HL-60/S4 treated with phorbol 12-myristate 13-acetate at 8.2 ng/mL for 4 days and 3 days (cell line): ENCODE measurements around the gene GOLGA2.

Experiments
- in situ Hi-C: fragments of 300-500 bp; cut with MboI; formaldehyde crosslinking; loops from 2 replicates; pipeline ENCODE4 v1.15.0; 2022; ENCODE audit warnings: low sequenced_read_pairs

The GOLGA2 gene

DNA sequence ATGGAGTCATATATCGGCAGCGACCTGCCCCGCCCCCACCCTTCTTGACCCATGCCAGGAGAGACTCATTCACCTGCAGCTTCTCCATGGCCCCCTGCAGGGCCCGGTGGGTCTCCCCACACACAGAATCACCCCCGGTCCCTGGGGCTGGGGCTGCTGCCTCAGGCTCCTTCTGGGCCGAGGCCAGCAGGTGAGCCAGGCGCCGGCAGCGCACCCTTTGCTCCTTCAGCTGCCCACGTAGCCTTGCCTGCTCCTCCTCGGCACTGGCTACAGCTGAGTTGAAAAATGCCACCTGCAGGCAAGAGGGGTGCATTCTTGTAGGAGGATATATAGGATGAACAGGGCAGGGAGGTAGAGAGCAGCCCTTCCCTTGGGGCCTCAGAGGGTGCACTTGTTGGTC lies 17.9 kb downstream of the GOLGA2 start:
- in situ Hi-C loops, result no loop called here

DNA sequence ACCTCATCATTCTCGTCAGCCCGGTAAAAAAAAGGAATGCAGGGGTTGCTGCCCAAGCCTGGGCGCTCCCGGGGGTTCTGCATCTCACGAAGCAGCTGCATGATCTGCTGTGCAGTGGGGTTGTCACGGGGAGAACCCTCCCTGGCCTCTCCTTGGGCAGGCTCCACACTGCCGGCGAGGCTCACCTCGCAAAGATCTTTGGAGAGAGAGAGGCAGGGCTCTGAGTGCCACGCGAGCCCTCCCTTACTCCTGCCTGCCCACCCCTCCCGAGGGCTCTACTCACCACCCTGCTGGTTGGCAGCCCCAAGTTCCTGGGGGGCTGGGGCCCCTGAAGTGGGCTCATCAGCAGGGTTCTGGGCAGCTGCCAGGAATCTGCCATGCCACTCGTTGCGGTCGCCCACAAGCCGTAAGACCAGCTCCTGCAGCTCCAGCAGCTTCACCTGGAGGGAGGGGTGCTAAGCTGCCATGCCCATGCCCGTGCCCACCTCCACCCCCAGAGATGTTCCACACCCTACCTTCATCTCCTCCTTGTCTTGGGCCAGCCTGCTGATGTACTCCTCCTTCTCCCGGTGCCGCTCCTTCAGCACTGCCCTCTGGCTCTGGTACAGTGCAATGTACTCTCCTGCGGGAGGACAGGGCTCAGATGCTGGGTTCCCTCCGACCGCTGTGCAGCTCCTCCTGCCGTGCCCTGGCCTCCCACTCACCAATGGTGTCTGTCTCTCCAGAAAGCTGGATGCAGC lies 18.6 kb downstream of the GOLGA2 start:
- in situ Hi-C loops, result no loop called here

DNA sequence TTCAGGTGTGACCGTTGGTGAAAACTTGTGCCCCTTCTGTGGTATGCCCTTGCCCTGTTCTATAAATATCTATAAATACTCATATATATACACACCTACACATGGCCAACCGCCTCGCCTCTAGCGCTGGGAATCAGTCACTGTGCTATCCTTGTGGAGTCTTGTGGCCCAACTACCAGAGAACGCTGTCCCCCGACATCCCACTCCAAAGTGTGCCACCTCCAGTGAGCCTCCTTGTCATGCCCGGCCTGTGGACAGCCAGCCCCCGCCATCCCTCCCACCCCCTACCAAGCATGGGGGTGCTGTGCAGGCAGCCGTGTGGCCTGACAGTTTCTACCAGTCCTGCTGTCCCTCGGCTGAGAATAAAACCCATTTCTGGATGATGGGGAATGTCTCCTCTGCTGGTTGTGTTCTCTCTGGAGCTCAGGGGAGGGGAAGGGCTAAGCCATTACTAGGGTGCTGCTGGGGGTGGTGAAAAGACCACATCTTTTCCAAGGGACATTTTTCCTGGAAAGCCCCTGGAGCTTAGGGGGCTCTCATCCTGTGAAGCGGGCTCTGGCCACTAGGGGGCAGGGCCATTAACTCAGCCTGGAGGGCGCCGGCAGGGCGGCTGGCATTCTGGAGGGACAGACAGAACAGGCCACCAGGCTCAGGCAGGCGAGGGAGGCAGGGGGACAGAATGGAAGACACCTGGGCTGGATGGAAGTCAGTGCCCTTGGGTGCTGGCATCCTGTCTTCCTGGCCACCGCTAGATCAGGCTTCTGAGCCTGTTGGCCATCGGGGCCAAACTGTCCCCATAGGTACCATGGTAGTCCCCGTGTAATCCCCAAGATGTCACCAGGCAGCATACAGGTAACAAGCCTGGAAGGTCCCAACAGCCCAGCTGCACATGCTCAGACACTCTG lies 20.7 kb downstream of the GOLGA2 start:
- in situ Hi-C loops, result no loop called here

DNA sequence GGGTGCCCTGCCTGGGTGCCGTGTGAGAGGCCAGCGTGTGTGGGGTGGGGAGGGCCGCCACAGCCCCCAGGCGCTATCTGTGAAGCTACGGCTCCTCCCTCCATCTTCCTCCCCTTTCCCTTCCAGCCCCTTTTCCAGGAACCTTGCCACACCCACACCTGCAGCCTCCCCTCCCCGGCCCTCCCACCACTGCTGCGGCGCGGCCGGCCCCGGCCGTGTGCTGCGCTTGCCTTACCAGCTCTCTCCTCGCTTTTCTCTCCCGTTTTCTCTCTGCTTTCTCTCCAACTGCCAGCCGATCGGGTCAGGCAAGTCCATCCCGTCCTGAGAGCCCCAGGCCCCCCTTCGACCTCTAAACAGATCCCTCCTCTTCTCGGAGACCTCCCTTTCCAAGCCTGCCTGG lies 21.4 kb downstream of the GOLGA2 start:
- in situ Hi-C loops, result no loop called here

- in situ Hi-C loops, result no loop called here
Observed at GRCh38 chr9:128253991-128254346, 21.8 kb downstream of the GOLGA2 start.

- in situ Hi-C loops, result no loop called here
Observed at GRCh38 chr9:128253140-128253990, 22.4 kb downstream of the GOLGA2 start.

GRCh38 chr9:128252317-128253139 lies 23.3 kb downstream of the GOLGA2 start:
- in situ Hi-C loops, result no loop called here

- in situ Hi-C loops, result no loop called here
Observed at GRCh38 chr9:128251732-128252100, 24.1 kb downstream of the GOLGA2 start.

- in situ Hi-C loops, result no loop called here
Observed at GRCh38 chr9:128250839-128251731, 24.7 kb downstream of the GOLGA2 start.

- in situ Hi-C loops, result no loop called here
Observed at GRCh38 chr9:128249908-128250838, 25.6 kb downstream of the GOLGA2 start.

DNA sequence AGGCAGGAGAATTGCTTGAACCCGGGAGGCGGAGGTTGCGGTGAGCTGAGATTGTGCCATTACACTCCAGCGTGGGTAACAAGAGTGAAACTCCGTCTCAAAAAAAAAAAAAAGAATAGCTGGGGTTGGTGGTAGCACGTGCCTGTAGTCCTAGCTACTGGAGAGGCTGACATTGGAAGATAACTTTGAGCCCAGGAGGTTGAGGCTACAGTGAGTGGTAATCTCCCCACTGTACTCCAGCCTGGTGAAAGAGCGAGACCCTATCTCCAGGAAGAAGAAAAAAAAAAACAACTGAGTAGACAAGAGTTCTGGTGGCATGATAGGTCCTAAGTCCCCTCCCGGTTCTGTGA lies 26.3 kb downstream of the GOLGA2 start:
- in situ Hi-C loops, result no loop called here

DNA sequence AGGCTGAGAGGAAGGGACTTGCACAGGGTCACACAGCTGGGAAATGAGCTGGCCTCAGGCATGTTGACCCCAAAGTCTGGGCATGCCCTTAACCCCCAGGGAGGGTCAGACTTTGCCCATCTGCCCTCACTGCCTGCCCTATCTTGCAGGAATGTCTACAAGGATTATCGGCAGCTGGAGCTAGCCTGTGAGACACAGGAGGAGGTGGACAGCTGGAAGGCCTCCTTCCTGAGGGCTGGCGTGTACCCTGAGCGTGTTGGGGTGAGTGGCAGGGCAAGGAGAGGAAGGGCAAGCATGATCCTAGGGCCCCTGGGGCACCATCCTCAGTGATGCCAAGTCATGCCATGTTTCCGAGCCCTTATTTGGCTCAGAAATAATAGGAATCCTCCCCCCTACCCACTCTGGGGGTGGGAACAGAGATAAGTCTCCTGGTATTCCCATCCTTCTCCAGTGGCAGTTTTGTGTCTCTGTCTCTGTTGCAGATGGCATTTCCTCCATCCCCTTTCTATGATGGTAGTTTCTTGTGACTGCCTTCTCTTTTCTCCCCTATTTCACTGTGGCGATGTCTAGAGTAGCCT lies 28.5 kb downstream of the GOLGA2 start:
- in situ Hi-C loops, result no loop called here

DNA sequence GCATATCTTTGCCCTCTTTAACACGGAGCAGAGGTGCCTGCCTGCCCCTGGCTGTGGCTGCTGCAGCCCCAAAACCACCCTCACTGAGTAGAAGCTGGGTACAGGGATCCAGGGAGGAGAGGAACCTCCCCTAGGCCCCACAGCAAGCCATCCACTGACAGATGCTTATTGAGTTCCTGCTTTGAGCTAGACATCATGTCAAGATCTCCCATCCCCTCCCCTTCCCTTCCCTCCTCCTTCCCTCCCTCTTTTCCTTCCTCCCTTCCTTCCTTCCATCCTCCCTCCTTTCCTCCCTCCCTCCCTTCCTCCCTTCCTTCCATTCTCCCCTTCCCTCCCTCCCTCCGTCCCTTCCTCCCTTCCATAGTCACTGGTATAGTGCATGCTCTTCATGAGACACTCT lies 29.3 kb downstream of the GOLGA2 start:
- in situ Hi-C loops, result no loop called here

DNA sequence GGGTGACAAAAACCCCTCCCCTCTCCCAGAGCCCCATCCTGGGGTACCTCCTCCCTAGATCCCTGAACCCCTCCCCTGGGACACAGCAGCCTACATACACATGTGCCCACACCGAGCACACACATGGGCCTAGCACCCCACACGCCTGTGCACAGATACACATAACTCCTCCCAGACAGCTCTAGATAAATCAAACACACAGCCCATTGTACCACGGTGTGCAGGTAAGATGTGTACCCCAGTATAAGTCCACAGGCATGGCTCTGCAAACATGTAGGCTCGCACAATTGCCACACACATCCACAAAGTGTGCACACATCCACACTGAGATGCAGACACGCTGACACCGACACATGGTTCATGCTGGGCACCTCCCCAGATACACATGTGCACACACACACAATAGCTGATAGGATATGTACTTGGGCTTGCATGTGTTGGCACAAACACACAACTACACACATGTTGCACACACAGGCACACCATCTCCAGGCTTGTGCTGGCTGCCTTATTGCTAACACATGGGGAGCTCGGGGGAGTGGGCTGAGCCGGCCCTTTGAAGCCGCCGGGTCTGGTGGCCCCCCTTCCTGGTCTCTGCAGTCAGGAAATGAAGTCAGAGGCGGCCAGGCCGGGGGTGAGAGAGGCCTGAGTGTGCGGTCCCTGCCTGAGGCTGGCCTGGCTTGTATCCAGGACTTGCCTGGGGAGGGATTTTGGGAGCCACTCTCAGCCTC lies 30.2 kb downstream of the GOLGA2 start:
- in situ Hi-C loops, result no loop called here

- in situ Hi-C loops, result no loop called here
Observed at GRCh38 chr9:128244837-128245231, 31.0 kb downstream of the GOLGA2 start.

DNA sequence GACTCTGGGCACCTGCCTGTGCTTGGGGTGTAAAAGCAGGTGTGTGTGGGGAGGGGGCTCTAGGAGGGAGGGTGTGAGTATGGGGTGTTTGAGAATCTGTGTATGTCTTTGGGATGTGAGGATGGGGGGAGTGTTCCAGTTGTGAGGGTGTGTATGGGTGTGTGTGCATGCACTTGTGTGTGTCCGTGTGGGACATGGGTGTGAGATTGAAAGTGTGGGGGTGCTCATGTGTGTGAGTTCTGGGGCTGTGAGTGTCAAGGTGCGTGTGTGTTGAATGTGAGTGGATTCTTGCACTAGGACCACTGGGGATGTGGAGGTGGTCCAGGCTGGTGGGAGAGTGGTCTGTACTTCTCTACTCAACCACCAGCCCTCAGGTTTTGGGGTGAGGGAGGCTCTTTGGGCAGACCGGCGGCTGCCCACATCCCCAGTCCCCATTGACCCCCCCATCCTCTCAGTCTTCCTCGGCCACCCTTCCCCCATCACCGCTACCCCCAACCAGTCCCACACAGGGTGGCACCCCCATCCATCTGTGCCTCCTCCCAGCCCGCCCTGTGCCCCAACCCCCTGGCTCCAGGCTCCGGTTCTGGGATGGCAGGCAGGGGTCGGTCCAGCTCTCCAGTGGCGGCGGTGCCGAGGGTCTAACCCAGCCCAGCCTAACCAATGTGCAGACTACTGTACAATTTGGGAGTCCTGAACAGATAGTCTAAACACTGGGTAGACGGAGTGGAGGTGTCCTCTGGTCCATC lies 31.5 kb downstream of the GOLGA2 start:
- in situ Hi-C loops, result no loop called here
